ENCODE data around the gene CEP128. TPM values are rescaled to one million over a fixed set of nuclear protein-coding genes. Genes with fewer than 3 reads are reported as not detected.

Gene CEP128
- total and polyA plus RNA-seq, 8 donors = 1.1 to 240 (median 2.6) TPM

GRCh38 chr14:80608563-80608962 is 333.0 kb downstream of the CEP128 start:
- Histone ChIP-seq H3K27me3 (no peaks in the 10 kb centered on the region), H3K36me3 (no peaks in the 10 kb centered on the region), H3K9me3 (no peaks in the 10 kb centered on the region), H3K27ac (no peak overlapping the region), H3K4me3 (no peak overlapping the region), H3K4me1 (peaks cover 5 to 35% (median 22%) of the 10 kb centered on the region in 4 donors)
- DNase-seq = no peak
- TF ChIP-seq POLR2A (IDR thresholded peaks at IDR 0.05) (no peak), EP300 (IDR thresholded peaks at IDR 0.05) (no peak), POLR2AphosphoS5 (IDR thresholded peaks at IDR 0.05) (no peak)
- TF ChIP-seq, protein P1, sequence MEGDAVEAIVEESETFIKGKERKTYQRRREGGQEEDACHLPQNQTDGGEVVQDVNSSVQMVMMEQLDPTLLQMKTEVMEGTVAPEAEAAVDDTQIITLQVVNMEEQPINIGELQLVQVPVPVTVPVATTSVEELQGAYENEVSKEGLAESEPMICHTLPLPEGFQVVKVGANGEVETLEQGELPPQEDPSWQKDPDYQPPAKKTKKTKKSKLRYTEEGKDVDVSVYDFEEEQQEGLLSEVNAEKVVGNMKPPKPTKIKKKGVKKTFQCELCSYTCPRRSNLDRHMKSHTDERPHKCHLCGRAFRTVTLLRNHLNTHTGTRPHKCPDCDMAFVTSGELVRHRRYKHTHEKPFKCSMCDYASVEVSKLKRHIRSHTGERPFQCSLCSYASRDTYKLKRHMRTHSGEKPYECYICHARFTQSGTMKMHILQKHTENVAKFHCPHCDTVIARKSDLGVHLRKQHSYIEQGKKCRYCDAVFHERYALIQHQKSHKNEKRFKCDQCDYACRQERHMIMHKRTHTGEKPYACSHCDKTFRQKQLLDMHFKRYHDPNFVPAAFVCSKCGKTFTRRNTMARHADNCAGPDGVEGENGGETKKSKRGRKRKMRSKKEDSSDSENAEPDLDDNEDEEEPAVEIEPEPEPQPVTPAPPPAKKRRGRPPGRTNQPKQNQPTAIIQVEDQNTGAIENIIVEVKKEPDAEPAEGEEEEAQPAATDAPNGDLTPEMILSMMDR (IDR thresholded peaks at IDR 0.05) = no peak
- 29 to 48% (median 33%) methylated on average over 1 of the region's 1 CpG for WGBS, 5 donors
- intact Hi-C loops (cut with DNase I; ENCODE audit: low total_unique reads) = no loop called here

DNA sequence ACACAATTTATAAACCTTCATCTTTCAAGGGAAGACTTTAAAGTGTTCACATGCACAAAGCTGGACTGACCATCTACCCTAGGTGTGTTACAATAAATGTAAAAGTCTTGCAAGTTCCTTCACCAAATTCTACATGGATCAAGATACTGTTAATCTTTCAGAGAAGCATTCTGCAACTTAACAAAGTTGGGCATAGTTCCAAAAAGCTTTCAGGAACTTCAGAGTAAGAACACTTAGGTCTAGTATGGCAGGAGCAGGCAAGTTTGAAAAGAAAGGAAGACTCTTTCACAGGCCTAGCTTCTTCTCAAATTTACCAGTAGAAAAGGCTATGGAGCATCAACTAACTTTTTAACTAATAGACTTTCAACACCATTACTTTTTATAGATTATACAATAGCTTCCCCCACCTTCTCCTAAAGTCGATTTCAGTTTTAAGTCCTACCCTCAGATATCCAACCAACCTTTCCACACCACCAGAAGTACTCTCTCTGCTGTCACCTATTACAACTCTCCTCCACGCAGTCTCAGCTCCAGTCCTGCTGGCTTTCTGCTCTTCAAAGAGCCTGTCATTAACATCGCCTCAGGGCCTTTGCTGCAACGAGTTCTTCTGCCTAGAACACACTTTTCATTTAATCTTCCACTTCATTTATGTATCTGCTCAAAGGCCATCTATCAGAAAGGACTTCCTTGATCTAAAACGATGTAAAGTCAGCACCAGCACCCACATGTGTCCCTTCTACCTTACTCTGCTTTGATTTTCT is 333.9 kb downstream of the CEP128 start:
- 84 to 91% (median 88%) methylated on average over 5 of the region's 5 CpGs for WGBS, 5 donors
- TF ChIP-seq POLR2AphosphoS5 (IDR thresholded peaks at IDR 0.05) (no peak), POLR2A (IDR thresholded peaks at IDR 0.05) (no peak), EP300 (IDR thresholded peaks at IDR 0.05) (no peak)
- TF ChIP-seq, protein P1 (IDR thresholded peaks at IDR 0.05) = no peak

GRCh38 chr14:80606347-80606772 is 335.2 kb downstream of the CEP128 start:
- H3K4me3 ChIP-seq = no peak overlapping the region
- DNase-seq = no peak
- peak overlapping the region in 4 of 5 donors; percentile 11 to 40 (median 18) for H3K27ac ChIP-seq
- peaks cover 5 to 35% (median 22%) of the 10 kb centered on the region in 4 donors for H3K4me1 ChIP-seq
- H3K36me3 ChIP-seq = no peaks in the 10 kb centered on the region
- no peaks in the 10 kb centered on the region for H3K9me3 ChIP-seq
- no peaks in the 10 kb centered on the region for H3K27me3 ChIP-seq
- TF ChIP-seq, protein P1 (IDR thresholded peaks at IDR 0.05) = no peak
- TF ChIP-seq POLR2AphosphoS5 (IDR thresholded peaks at IDR 0.05) = peak in 1 of 3 donors; percentile 18
- intact Hi-C loops (cut with DNase I; ENCODE audit: low total_unique reads) = no loop called here

More for the DNA sequence above, 333.9 kb downstream of the CEP128 start:
- Histone ChIP-seq H3K4me3 (no peak overlapping the region), H3K36me3 (no peaks in the 10 kb centered on the region), H3K27ac (no peak overlapping the region), H3K4me1 (peaks cover 5 to 35% (median 22%) of the 10 kb centered on the region in 4 donors), H3K27me3 (no peaks in the 10 kb centered on the region), H3K9me3 (no peaks in the 10 kb centered on the region)
- intact Hi-C loops (cut with DNase I; ENCODE audit: low total_unique reads) = no loop called here
- DNase-seq = peak in 1 of 2 donors; percentile 18

- no peaks in the 10 kb centered on the region for H3K9me3 ChIP-seq
- DNase-seq = no peak
- intact Hi-C loops (cut with DNase I; ENCODE audit: low total_unique reads) = no loop called here
- H3K27ac ChIP-seq = peak overlapping the region in 1 of 5 donors; percentile 20
- H3K36me3 ChIP-seq = no peaks in the 10 kb centered on the region
- no peak overlapping the region for H3K4me3 ChIP-seq
- TF ChIP-seq EP300 (IDR thresholded peaks at IDR 0.05) (no peak), POLR2AphosphoS5 (IDR thresholded peaks at IDR 0.05) (no peak), POLR2A (IDR thresholded peaks at IDR 0.05) (no peak)
- TF ChIP-seq, protein P1 (IDR thresholded peaks at IDR 0.05) = no peak
- H3K27me3 ChIP-seq = no peaks in the 10 kb centered on the region
- peaks cover 5 to 35% (median 22%) of the 10 kb centered on the region in 4 donors for H3K4me1 ChIP-seq
Observed at GRCh38 chr14:80605536-80605935, 336.0 kb downstream of the CEP128 start.

Data from stomach (tissue), 9 donors.